Lung microvascular endothelial cell (primary cell): Measurements from ENCODE around the gene SFXN4. TPM values are rescaled to one million over a fixed set of nuclear protein-coding genes. Genes with fewer than 3 reads are reported as not detected.
"Not testable (repeated sequence)": the region's sequence is repeated elsewhere in the genome, so short reads cannot be mapped to it uniquely, and the experiment has no call there.

Experiments used
- DNase-seq, 2 donors: peaks; one replicate each; pipeline versions ENCODE4 v3.0.0 to v3.0.0-alpha.2; 2010; ENCODE audit warnings: low read depth in 2 of 2
- total RNA-seq: library from RNA; depleted of rRNA; stranded (reverse); fragments of >200 nt; gene quantifications from 2 replicates; pipeline ENCODE4 v1.2.1, GENCODE V29; 2014

Gene SFXN4
- total RNA-seq, 1 donor from 2014 or later: 10.1 TPM

- DNase-seq: no peak
Observed at GRCh38 chr10:119190954-119191785, 25.7 kb upstream of the SFXN4 start.

DNA sequence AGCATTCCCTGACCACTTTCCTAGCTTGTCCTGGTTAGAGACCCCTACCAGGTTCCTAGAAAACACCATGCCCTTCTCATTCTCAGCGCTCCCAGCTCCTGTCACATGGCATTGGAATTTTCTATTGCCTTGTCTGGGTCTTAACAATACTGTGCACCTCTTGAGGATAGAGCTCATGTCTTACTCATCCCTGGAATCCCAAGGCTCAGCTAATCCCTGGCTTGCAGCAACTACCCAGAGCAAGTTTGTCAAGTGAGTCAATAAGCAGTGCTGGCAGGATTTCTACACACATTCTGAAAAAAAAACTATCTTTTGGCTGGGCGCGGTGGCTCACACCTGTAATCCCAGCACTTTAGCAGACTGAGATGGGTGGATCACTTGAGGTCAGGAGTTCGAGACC is 24.8 kb upstream of the SFXN4 start:
- DNase-seq: peak in 1 of 2 donors; percentile 84

GRCh38 chr10:119189811-119190282 is 24.3 kb upstream of the SFXN4 start:
- DNase-seq: peak in 1 of 2 donors; percentile 66

GRCh38 chr10:119183664-119184412 is 18.3 kb upstream of the SFXN4 start:
- no peak for DNase-seq

- DNase-seq: not testable (repeated sequence)
Observed at GRCh38 chr10:119180850-119181400, 15.4 kb upstream of the SFXN4 start.

DNA sequence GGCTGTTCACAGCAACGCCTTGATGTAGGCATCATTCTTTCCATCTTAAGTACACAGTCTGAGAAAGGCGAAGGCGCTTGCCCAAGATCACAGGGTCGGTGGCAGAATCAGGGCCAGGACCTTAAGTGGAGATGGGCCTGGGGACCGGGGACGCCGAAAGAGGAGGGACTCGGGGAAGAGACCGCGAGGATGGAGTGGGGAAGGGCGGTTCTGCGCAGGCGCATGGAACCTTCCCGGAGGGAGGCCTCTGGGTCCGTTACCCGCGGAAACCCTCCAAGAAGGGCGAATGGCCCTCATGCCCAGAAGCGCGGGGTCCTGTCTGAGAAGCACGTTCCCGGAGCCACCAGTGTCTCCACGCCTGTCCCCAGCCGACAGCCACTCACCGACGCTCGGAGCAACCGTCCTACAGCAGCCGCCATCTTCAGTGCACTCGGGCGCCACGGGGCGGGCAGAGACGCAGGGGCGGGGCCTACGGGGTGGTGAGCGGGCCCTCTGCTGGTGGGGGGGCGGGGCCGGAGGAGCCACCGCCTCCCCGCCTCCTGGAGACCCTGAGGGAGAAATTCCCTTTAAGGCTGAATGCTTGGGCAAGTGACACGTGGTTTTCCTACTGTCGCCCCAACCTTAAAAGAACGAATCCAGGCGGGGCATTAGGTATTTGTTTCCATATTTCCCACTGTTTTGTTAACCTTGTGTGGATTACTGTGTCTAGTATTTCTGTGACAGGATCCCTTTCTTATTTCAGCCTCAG is 13.0 kb upstream of the SFXN4 start, which contains the start of gene PRDX3:
Gene PRDX3 (minus strand): TSS at position 441 of the 748 bp plus-strand sequence. CDS start 22 bp downstream, at position 419.
- peak; percentile 88 to 90 for DNase-seq

DNA sequence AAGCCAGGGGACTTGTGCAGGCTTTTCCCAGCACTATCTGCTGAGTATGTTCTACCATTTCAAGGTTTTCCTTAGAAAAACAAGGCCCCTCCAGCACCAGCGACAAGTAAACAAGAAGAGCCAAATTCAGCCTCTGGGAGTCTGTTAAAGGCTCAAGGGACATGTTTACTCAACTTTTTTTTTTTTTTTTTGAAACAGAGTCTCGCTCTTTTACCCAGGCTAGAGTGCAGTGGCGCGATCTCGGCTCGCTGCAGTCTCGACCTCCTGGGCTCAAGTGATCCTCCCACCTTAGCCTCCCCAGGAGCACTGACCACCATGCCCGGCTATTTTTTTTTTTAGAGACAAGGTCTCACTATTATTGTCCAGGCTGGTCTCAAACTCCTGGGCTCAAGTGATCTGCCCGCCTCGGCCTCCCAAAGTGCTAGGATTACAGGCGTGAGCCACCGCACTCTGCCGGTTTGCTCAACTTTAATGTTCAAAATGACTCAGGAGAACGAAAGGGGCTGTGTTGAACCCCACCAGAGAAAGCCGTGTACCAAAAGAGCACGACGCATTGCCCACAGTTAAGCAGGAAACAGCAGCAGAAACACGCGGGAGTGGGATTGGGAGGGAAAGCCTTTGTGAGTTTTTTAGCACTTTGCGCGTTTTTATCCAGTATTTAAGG is 12.3 kb upstream of the SFXN4 start:
- DNase-seq: no peak

DNA sequence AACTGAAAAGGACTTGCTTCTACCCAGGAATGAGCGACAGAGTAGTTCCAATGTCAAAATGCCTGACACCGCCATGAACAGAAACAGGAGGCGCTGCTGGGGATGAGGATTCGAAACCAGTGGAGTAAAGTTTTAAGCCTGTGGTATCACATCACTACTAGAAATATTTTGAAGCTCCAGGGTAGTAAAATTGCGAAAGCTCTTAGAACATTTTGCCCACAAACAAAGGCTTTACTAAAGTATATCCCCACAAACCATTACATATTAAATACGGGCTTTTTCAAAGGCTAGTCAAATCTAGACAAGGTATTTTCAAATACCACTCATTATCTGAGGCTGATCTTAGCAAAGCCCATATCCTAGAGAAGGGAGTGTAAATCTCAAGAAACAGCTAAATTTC is 10.7 kb upstream of the SFXN4 start:
- DNase-seq: no peak

DNA sequence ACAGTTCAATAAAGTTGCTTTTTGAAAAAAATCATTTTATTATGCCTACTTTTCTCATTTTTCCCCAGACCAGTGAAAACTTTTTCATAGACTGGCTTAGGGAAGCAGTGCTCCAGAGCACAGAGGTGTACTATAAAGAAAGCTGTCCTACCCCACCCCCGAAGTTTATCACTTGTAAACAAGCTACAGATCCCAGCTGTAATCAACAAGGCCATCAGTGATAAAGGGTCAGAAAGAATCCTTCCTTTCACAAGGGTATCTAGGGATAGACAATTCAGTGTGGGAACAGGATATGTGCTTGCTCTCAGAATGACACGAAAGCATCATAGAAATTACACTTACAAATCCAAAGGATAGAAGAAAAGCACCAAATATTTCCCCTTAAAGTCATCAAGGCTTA is 8.6 kb upstream of the SFXN4 start:
- DNase-seq: no peak

DNA sequence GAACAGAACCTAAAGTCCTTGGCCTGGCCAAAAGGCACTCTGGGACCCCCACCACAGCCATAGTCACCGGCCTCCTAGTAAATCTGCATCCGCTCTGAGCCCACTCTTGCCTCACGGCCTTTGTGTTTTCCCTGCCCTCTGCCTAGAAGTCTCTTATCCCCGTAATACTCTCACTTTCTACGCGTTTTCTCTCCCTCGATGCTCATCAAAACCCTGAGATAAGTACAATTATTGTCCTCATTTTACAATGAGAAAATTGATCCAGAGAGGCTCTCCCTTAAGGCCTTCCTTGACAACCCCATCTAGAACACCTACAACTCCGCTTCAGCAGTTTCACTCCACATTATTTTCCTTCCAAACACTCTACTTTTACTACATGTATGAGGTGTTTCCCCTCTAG is 1.5 kb upstream of the SFXN4 start:
- no peak for DNase-seq

GRCh38 chr10:119166564-119166963 is 1.1 kb upstream of the SFXN4 start:
- peak in 1 of 2 donors; percentile 56 for DNase-seq

- DNase-seq: no peak
Observed at GRCh38 chr10:119166118-119166500, 595 bp upstream of the SFXN4 start.

GRCh38 chr10:119162452-119163092 is 2.9 kb downstream of the SFXN4 start:
- DNase-seq: no peak

GRCh38 chr10:119161680-119162451 is 3.6 kb downstream of the SFXN4 start:
- peak in 1 of 2 donors; percentile 48 for DNase-seq

DNA sequence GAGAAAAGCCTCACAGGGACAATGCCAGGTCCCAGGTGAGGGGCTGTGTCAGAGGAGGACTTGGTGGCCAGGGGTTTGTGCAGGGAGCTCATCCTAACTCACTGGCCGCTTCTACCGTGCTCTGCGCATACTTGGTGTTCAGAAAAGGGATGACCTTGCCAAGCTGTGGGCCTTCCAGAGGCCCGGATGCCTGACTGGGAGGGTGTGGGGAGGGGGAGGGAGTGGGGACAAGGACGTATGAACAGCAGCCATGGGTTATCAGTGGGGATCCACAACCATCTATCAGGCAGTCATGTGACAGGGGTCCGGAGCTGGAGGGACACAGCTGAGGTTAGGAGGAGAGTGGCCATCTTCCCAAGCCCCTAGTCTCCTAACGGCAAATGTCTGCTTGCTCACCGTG is 6.2 kb downstream of the SFXN4 start:
- DNase-seq: no peak

GRCh38 chr10:119153661-119154060 is 11.9 kb downstream of the SFXN4 start:
- no peak for DNase-seq

GRCh38 chr10:119153041-119153440 is 12.5 kb downstream of the SFXN4 start:
- no peak for DNase-seq

GRCh38 chr10:119151601-119152000 is 13.9 kb downstream of the SFXN4 start:
- DNase-seq: not testable (repeated sequence)

DNA sequence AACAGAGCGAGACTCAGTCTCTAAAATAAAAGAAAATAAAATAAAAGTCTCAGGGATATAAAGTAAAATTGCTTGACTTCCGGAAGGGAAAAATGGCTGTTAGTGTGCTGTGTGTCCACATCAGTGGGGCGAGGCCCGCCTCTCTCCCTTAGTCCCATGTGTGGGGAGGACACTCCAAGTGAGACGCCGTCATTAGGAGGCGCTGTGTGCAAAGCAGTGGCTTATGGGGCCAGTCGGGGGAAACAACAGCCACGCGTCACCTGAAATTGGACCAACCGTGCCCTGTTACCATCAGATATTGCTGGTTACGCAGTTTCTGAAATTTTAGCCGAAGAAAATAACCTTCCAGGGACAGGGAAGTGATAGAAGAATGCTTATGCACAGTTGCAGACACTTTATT is 15.8 kb downstream of the SFXN4 start:
- DNase-seq: peak in 1 of 2 donors; percentile 24

DNA sequence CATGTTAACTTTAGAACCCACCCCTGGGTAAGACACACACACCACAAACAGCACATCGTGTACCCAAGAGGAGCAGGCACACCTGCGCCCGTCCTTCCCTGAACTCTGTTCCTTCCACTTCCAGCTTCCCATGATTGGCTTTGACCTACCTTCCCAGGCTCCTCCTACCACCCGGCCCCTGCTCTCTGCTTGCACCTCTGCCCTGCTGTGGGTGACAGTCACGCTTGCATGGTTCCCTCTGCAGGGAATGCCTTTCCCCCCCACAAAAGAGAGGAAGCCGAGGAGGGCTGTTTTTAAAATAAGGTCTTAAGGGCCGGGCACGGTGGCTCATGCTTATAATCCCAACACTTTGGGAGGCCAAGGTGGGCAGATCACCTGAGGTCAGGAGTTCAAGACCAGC is 16.4 kb downstream of the SFXN4 start:
- DNase-seq: no peak
